Activated T-helper 1 cell treated with anti-CD3 and anti-CD28 coated beads, Interleukin-12 subunit alpha, Interleukin-12 subunit beta, Interleukin-2, Interleukin-4 antibody, amounts not matched to agents 30 ng/mL and 10 ng/mL and 1 ng/mL, durations not matched to agents 14 hours and 24 hours and 36 hours (primary cell): ENCODE results near the gene PPARA. TPM values are rescaled to one million over a fixed set of nuclear protein-coding genes. Genes with fewer than 3 reads are reported as not detected.

ENCODE experiments used
- DNase-seq: peaks from one replicate; pipeline ENCODE4 v3.0.0; 2021; ENCODE audit warnings: low spot score
- H3K27ac Mint-ChIP-seq: one replicate; pipeline ENCODE4 v1.8.0; 2021; ENCODE audit warnings: mild to moderate bottlenecking, mixed read lengths
- H3K27me3 Mint-ChIP-seq: one replicate; pipeline ENCODE4 v1.8.0; 2022; ENCODE audit warnings: mild to moderate bottlenecking, moderate library complexity, mixed read lengths; ENCODE audit not compliant: insufficient read depth
- H3K36me3 Mint-ChIP-seq: one replicate; pipeline ENCODE4 v1.8.0; 2021; ENCODE audit warnings: low read depth, mixed read lengths
- H3K4me1 Mint-ChIP-seq: one replicate; pipeline ENCODE4 v1.8.0; 2021; ENCODE audit warnings: low read depth, mixed read lengths
- H3K4me3 Mint-ChIP-seq: one replicate; pipeline ENCODE4 v1.8.0; 2021; ENCODE audit warnings: mild to moderate bottlenecking, moderate library complexity, mixed read lengths
- H3K9me3 Mint-ChIP-seq: one replicate; pipeline ENCODE4 v1.8.0; 2021; ENCODE audit warnings: mixed read lengths
- intact Hi-C: fragments of 100-400 bp; cut with micrococcal nuclease; formaldehyde crosslinking; loops from one replicate; pipeline ENCODE4 v1.15.1; 2024
- total RNA-seq: library from RNA; stranded (reverse); gene quantifications from 2 replicates; pipeline ENCODE4 v1.2.3, GENCODE V29; 2022

The PPARA gene
- total RNA-seq, 1 donor from 2014 or later = 11.6 TPM

- DNase-seq = no peak
- no peaks in the 10 kb centered on the region for H3K27me3 Mint-ChIP-seq
- H3K36me3 Mint-ChIP-seq = peaks cover 10% of the 10 kb centered on the region
- intact Hi-C loops = no loop called here
- no peaks in the 10 kb centered on the region for H3K4me1 Mint-ChIP-seq
- H3K4me3 Mint-ChIP-seq = no peak overlapping the region
- H3K9me3 Mint-ChIP-seq = no peaks in the 10 kb centered on the region
- H3K27ac Mint-ChIP-seq = no peak overlapping the region
These were observed 82.9 kb downstream of the PPARA start for GRCh38 chr22:46233231-46233630.

- Mint-ChIP-seq H3K27me3 (no peaks in the 10 kb centered on the region), H3K36me3 (peaks cover 13% of the 10 kb centered on the region), H3K4me3 (no peak overlapping the region), H3K9me3 (no peaks in the 10 kb centered on the region), H3K27ac (no peak overlapping the region), H3K4me1 (peaks cover 7% of the 10 kb centered on the region)
- DNase-seq = no peak
- intact Hi-C loops = no loop called here
These were observed 84.6 kb downstream of the PPARA start for GRCh38 chr22:46234969-46235368.

DNA sequence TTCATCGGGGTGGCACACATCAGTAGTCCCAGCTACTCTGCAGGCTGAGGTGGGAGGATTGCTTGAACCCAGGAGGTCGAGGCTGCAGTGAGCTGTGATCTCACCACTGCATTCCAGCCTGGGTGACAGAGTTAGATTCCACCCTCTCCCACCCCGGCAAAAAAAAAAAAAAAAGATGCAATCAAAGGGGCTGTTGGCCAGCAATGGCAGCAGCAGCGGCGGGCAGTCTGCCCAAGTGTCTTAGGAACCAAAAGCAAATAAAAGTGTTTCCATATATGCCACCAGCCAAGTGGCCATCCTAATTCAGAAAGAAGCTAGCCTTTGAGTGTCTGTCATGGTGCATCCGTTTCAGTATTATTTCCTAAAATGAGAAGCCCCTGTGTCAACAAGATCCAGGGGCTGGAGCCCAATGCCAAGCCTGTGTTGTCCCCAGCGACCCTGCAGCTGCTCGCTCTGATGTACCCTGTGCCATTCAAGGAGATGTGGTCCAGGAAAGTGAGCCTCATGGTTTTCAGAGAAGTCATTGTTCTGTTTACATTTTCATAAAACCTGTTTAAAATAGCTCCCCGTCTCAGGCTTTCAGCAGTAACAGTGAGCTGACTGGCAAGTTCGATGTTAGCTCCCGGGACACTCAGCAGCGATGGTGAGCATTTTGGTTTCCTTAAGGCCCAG, 87.3 kb downstream of the PPARA start:
- intact Hi-C loops = no loop called here
- DNase-seq = no peak
- H3K4me3 Mint-ChIP-seq = no peak overlapping the region
- H3K9me3 Mint-ChIP-seq = no peaks in the 10 kb centered on the region
- H3K27me3 Mint-ChIP-seq = no peaks in the 10 kb centered on the region
- peaks cover 17% of the 10 kb centered on the region for H3K4me1 Mint-ChIP-seq
- H3K27ac Mint-ChIP-seq = no peak overlapping the region
- peaks cover 13% of the 10 kb centered on the region for H3K36me3 Mint-ChIP-seq

- Mint-ChIP-seq H3K4me1 (peaks cover 17% of the 10 kb centered on the region), H3K36me3 (peaks cover 16% of the 10 kb centered on the region), H3K27me3 (no peaks in the 10 kb centered on the region), H3K9me3 (no peaks in the 10 kb centered on the region), H3K27ac (no peak overlapping the region), H3K4me3 (no peak overlapping the region)
- intact Hi-C loops = no loop called here
- no peak for DNase-seq
These were observed 88.2 kb downstream of the PPARA start for GRCh38 chr22:46238541-46238940.

DNA sequence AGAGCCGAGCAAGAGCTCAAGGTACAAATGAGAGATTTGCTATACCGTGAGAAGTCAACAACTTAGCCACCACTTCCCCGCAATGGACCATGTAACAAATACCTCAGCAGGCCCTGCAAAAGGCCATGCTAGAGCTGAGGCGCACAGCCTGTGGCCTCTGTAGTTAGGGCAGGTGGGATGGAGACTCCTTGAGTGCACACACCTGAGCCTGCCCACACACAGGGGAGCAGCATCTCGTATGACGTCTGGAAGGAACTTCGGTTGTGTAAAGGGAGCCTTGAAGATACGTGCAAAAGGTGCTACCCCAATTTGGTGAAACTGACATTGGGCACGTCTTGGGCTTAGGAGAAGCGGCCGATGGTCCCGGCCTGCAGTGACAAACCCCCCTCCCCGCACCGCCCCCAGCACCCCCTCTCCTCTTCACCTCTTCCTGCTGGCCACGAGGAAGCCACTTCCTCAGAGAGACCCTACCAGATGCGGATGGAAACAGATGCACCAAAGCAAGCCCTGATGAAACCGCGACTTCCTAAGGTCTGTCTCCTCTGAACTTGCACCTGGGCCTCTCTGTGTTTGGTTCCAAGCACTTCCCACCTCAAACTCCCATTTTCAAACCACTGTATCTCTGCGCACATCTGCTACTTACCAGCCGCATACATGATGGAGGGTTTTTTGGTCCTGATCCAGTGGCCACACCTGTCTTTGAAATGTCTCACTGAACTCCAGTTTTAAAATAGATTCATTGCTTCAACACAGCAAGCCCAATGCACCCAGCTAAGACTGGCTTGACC, 89.1 kb downstream of the PPARA start:
- Mint-ChIP-seq H3K36me3 (peaks cover 22% of the 10 kb centered on the region), H3K4me1 (peaks cover 17% of the 10 kb centered on the region), H3K27me3 (no peaks in the 10 kb centered on the region), H3K9me3 (no peaks in the 10 kb centered on the region), H3K27ac (no peak overlapping the region), H3K4me3 (peak overlapping the region; percentile 2)
- DNase-seq = no peak
- intact Hi-C loops = loop anchor here (1.0 kb wide), 1 partner anchor 11 kb away; the partner anchor contains the start of gene CDPF1

DNA sequence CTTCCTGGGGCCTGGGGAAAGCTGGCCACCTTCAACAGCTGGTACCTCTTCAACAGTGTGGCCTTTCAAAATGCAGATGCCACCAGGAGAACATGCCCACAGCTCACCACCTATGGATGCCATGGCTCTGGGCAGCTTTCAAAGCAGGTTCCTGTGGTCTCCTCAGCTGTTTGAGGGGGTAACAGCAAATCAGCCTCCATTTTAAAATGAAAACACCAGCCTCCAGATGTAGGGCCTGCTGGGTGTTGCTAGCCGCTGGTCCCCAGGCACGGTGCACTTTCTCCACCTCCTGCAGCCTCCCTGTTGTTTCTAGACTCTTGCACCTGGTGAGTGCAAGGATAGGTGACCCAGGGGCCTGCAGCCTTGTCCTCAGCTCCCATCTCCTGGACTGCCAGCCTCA, 89.7 kb downstream of the PPARA start:
- DNase-seq = no peak
- peaks cover 22% of the 10 kb centered on the region for H3K36me3 Mint-ChIP-seq
- no peaks in the 10 kb centered on the region for H3K27me3 Mint-ChIP-seq
- no peak overlapping the region for H3K27ac Mint-ChIP-seq
- peak overlapping the region; percentile 2 for H3K4me3 Mint-ChIP-seq
- intact Hi-C loops = no loop called here
- H3K9me3 Mint-ChIP-seq = no peaks in the 10 kb centered on the region
- H3K4me1 Mint-ChIP-seq = peaks cover 17% of the 10 kb centered on the region

GRCh38 chr22:46240506-46240905, 90.2 kb downstream of the PPARA start:
- H3K27ac Mint-ChIP-seq = no peak overlapping the region
- intact Hi-C loops = no loop called here

GRCh38 chr22:46240907-46241306, 90.6 kb downstream of the PPARA start:
- peaks cover 17% of the 10 kb centered on the region for H3K4me1 Mint-ChIP-seq
- no peaks in the 10 kb centered on the region for H3K9me3 Mint-ChIP-seq
- intact Hi-C loops = no loop called here
- H3K36me3 Mint-ChIP-seq = peaks cover 21% of the 10 kb centered on the region
- no peak overlapping the region for H3K4me3 Mint-ChIP-seq
- no peaks in the 10 kb centered on the region for H3K27me3 Mint-ChIP-seq
- no peak overlapping the region for H3K27ac Mint-ChIP-seq
- DNase-seq = no peak

More at GRCh38 chr22:46240506-46240905, 90.2 kb downstream of the PPARA start:
- Mint-ChIP-seq H3K27me3 (no peaks in the 10 kb centered on the region), H3K36me3 (peaks cover 22% of the 10 kb centered on the region), H3K4me1 (peaks cover 17% of the 10 kb centered on the region), H3K4me3 (no peak overlapping the region), H3K9me3 (no peaks in the 10 kb centered on the region)
- no peak for DNase-seq

DNA sequence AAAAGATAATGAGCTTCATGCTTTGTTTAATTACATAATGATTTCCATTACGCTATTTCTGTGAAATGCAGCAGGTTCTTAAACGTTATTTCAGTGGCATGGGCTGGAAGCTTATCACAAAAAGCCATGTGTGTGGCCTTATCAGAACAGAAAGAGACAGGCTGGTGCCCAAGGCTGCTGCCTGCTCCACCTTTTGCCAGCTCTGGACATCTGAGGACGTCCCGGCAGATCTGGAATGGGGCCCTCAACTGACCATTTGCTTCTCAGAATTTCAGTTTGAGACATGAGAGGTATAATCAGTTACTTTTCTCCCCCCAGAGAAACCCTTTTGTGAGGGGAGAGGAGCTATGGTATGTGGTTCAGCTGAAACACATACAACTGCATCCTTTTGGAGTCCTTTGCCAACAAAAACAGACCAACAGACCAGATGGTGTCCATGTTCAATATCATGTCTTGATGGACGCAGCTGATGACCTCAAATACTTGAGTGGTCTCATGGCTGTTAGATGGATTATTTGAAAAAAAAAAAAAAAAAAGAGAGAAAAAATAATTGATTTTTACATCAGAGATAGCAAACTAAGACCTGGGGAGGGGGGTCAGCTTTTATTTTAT, 91.2 kb downstream of the PPARA start:
- Mint-ChIP-seq H3K9me3 (no peaks in the 10 kb centered on the region), H3K27me3 (no peaks in the 10 kb centered on the region), H3K36me3 (peaks cover 20% of the 10 kb centered on the region), H3K27ac (no peak overlapping the region), H3K4me3 (no peak overlapping the region), H3K4me1 (peaks cover 17% of the 10 kb centered on the region)
- DNase-seq = no peak
- intact Hi-C loops = no loop called here

- intact Hi-C loops = no loop called here
These were observed 91.8 kb downstream of the PPARA start for GRCh38 chr22:46242076-46242475.

GRCh38 chr22:46244771-46245170, 94.4 kb downstream of the PPARA start:
- Mint-ChIP-seq H3K27ac (no peak overlapping the region), H3K9me3 (no peaks in the 10 kb centered on the region), H3K36me3 (peaks cover 12% of the 10 kb centered on the region), H3K4me1 (peaks cover 18% of the 10 kb centered on the region), H3K4me3 (no peak overlapping the region), H3K27me3 (no peaks in the 10 kb centered on the region)
- intact Hi-C loops = no loop called here
- no peak for DNase-seq

More at GRCh38 chr22:46242076-46242475, 91.8 kb downstream of the PPARA start:
- DNase-seq = no peak
- Mint-ChIP-seq H3K27me3 (no peaks in the 10 kb centered on the region), H3K36me3 (peaks cover 19% of the 10 kb centered on the region), H3K4me3 (no peak overlapping the region), H3K9me3 (no peaks in the 10 kb centered on the region), H3K27ac (no peak overlapping the region), H3K4me1 (peaks cover 17% of the 10 kb centered on the region)

GRCh38 chr22:46245511-46245910, 95.2 kb downstream of the PPARA start:
- Mint-ChIP-seq H3K36me3 (peaks cover 12% of the 10 kb centered on the region), H3K4me1 (peaks cover 11% of the 10 kb centered on the region), H3K4me3 (no peak overlapping the region), H3K27ac (no peak overlapping the region), H3K27me3 (no peaks in the 10 kb centered on the region), H3K9me3 (no peaks in the 10 kb centered on the region)
- intact Hi-C loops = no loop called here
- no peak for DNase-seq

DNA sequence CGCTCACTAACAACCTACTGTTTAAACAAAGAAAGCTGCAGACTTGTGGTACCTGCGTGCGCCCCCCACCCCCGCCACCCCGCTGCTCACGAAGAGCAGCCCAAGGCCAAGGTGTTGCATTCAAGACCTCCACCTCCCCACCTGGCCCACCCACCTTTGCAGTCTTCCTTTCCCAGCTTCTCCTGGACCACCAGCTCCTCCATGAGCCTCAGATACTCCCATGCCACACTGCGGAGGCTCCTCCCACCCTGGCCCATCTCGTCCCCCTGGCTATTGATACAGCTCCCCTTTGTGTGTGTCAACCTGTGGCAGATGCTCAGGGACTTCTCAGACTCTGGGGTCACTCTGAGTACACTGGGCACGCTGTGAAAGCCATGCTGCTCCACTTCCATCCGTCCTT, 95.9 kb downstream of the PPARA start:
- no peak for DNase-seq
- Mint-ChIP-seq H3K4me1 (peaks cover 11% of the 10 kb centered on the region), H3K27ac (no peak overlapping the region), H3K9me3 (no peaks in the 10 kb centered on the region), H3K36me3 (peaks cover 12% of the 10 kb centered on the region), H3K27me3 (no peaks in the 10 kb centered on the region), H3K4me3 (no peak overlapping the region)
- intact Hi-C loops = no loop called here
